GM18499 (cell line): ENCODE data around the gene TMIGD1.

Source experiments
- ATAC-seq: cut with Tn5 transposase; IDR thresholded peaks from one replicate; pipeline ENCODE4 v1.9.1; 2021; ENCODE audit warnings: moderate number of reproducible peaks; ENCODE audit not compliant: insufficient read depth, unreplicated experiment

Gene TMIGD1

GRCh38 chr17:30336369-30337171, 2.7 kb upstream of the TMIGD1 start:
- ATAC-seq = no peak

GRCh38 chr17:30334421-30334820, 564 bp upstream of the TMIGD1 start:
- ATAC-seq = no peak

- no peak for ATAC-seq
These were observed 1.8 kb downstream of the TMIGD1 start for GRCh38 chr17:30332057-30332542.

- no peak for ATAC-seq
These were observed 7.0 kb downstream of the TMIGD1 start for GRCh38 chr17:30326809-30327208.

- no peak for ATAC-seq
These were observed 9.1 kb downstream of the TMIGD1 start for GRCh38 chr17:30324723-30325122.

GRCh38 chr17:30323895-30324319, 9.9 kb downstream of the TMIGD1 start:
- no peak for ATAC-seq

- no peak for ATAC-seq
These were observed 10.5 kb downstream of the TMIGD1 start for GRCh38 chr17:30323262-30323894.

GRCh38 chr17:30321314-30321713, 12.5 kb downstream of the TMIGD1 start:
- no peak for ATAC-seq

- ATAC-seq = no peak
These were observed 15.7 kb downstream of the TMIGD1 start for GRCh38 chr17:30318155-30318554.

- ATAC-seq = no peak
These were observed 17.1 kb downstream of the TMIGD1 start for GRCh38 chr17:30316736-30317135.

GRCh38 chr17:30315106-30315505, 18.8 kb downstream of the TMIGD1 start:
- ATAC-seq = no peak

- no peak for ATAC-seq
These were observed 19.4 kb downstream of the TMIGD1 start for GRCh38 chr17:30314474-30314873.

- no peak for ATAC-seq
These were observed 21.6 kb downstream of the TMIGD1 start for GRCh38 chr17:30312226-30312625.

- no peak for ATAC-seq
These were observed 23.3 kb downstream of the TMIGD1 start for GRCh38 chr17:30310562-30310961.

GRCh38 chr17:30309591-30309990, 24.3 kb downstream of the TMIGD1 start:
- ATAC-seq = no peak

- no peak for ATAC-seq
These were observed 25.5 kb downstream of the TMIGD1 start for GRCh38 chr17:30308406-30308805.

GRCh38 chr17:30304778-30305177, 29.1 kb downstream of the TMIGD1 start:
- ATAC-seq = no peak

GRCh38 chr17:30302241-30302640, 31.6 kb downstream of the TMIGD1 start:
- no peak for ATAC-seq

- ATAC-seq = no peak
These were observed 33.0 kb downstream of the TMIGD1 start for GRCh38 chr17:30300818-30301217.

- no peak for ATAC-seq
These were observed 34.9 kb downstream of the TMIGD1 start for GRCh38 chr17:30299000-30299399.

GRCh38 chr17:30297715-30298114, 36.1 kb downstream of the TMIGD1 start:
- ATAC-seq = no peak
